DND-41 (cell line): ENCODE results near the gene DOCK8.

Experiments
- ATAC-seq: fragments of 200-7000 bp; cut with Tn5 transposase; 3 replicates; pipeline ENCODE4 v1.9.1; 2021; ENCODE audit warnings: low read depth; ENCODE audit not compliant: insufficient read depth
- DNase-seq: peaks from one replicate; pipeline ENCODE4 v3.0.0-alpha.2; 2020
- H2AFZ ChIP-seq: 2 replicates; pipeline ENCODE4 v1.6.0; 2012; ENCODE audit warnings: low read depth, low read length
- H3K27ac ChIP-seq: 2 replicates; pipeline ENCODE4 v1.5.1; 2012; ENCODE audit warnings: low read length, inconsistent platforms
- H3K27me3 ChIP-seq: fragments of 200-600 bp; sonication (generic); 2 replicates; pipeline ENCODE4 v1.6.0; 2012; ENCODE audit warnings: low read length, mild to moderate bottlenecking, inconsistent platforms; ENCODE audit not compliant: insufficient read depth, poor library complexity
- H3K36me3 ChIP-seq: 2 replicates; pipeline ENCODE4 v1.5.1; 2012; ENCODE audit warnings: low read length, inconsistent platforms; ENCODE audit not compliant: insufficient read depth
- H3K4me1 ChIP-seq: 2 replicates; pipeline ENCODE4 v1.5.1; 2012; ENCODE audit warnings: mild to moderate bottlenecking, low read length; ENCODE audit not compliant: insufficient read depth
- H3K4me2 ChIP-seq: 2 replicates; pipeline ENCODE4 v1.6.0; 2012; ENCODE audit warnings: mild to moderate bottlenecking, moderate library complexity, low read length, inconsistent platforms; ENCODE audit not compliant: insufficient read depth
- H3K4me3 ChIP-seq, 2 experiments: fragments of 200-600 bp in 1 of 2; shearing (Covaris generic) in 1 of 2; 2 replicates each; pipeline ENCODE4 v1.5.1; 2012 to 2016; ENCODE audit warnings: inconsistent platforms in 2 of 2, low read length in 2 of 2, mild to moderate bottlenecking in 2 of 2, low read depth in 1 of 2, moderate library complexity in 1 of 2
- H3K79me2 ChIP-seq: 2 replicates; pipeline ENCODE4 v1.6.0; 2012; ENCODE audit warnings: low read length, inconsistent platforms; ENCODE audit not compliant: insufficient read depth
- H3K9ac ChIP-seq: 2 replicates; pipeline ENCODE4 v1.6.0; 2012; ENCODE audit warnings: low read depth, mild to moderate bottlenecking, inconsistent platforms, low read length, moderate library complexity
- H3K9me3 ChIP-seq: 2 replicates; pipeline ENCODE4 v1.5.1; 2012; ENCODE audit warnings: low read length, moderate library complexity, mild to moderate bottlenecking, inconsistent platforms; ENCODE audit not compliant: insufficient read depth, severe bottlenecking
- H4K20me1 ChIP-seq: 2 replicates; pipeline ENCODE4 v1.6.0; 2012; ENCODE audit warnings: low read length; ENCODE audit not compliant: insufficient read depth
- CTCF ChIP-seq: IDR thresholded peaks from 2 replicates; pipeline ENCODE4 v1.5.1; 2012; ENCODE audit warnings: borderline replicate concordance, low read length, moderate library complexity, mild to moderate bottlenecking; ENCODE audit not compliant: poor library complexity, severe bottlenecking; ENCODE audit errors: extremely low read depth
- EZH2 ChIP-seq: IDR thresholded peaks from 3 replicates; pipeline ENCODE4 v1.6.1; 2012; ENCODE audit warnings: borderline replicate concordance, low read depth, mild to moderate bottlenecking, moderate library complexity, low read length, inconsistent platforms; ENCODE audit not compliant: severe bottlenecking

DOCK8 gene

GRCh38 chr9:446074-446699 is 231.5 kb downstream of the DOCK8 start:
- Histone ChIP-seq H4K20me1 (no peaks in the 10 kb centered on the region), H3K36me3 (peaks cover 85% of the 10 kb centered on the region), H3K9me3 (no peaks in the 10 kb centered on the region), H3K4me3 (no peak overlapping the region), H3K4me2 (no peak overlapping the region), H2AFZ (no peak overlapping the region), H3K79me2 (no peaks in the 10 kb centered on the region), H3K4me1 (no peaks in the 10 kb centered on the region), H3K27me3 (no peaks in the 10 kb centered on the region), H3K9ac (no peak overlapping the region), H3K27ac (no peak overlapping the region)
- TF ChIP-seq CTCF (no peak), EZH2 (no peak)
- ATAC-seq = no peak
- DNase-seq = no peak

- H3K4me3 ChIP-seq = no peak overlapping the region
- H2AFZ ChIP-seq = no peak overlapping the region
- ATAC-seq (peak; percentile 60), DNase-seq (no peak)
- H4K20me1 ChIP-seq = no peaks in the 10 kb centered on the region
- H3K27me3 ChIP-seq = no peaks in the 10 kb centered on the region
- no peaks in the 10 kb centered on the region for H3K9me3 ChIP-seq
- H3K79me2 ChIP-seq = no peaks in the 10 kb centered on the region
- no peak overlapping the region for H3K9ac ChIP-seq
- H3K27ac ChIP-seq = no peak overlapping the region
- TF ChIP-seq EZH2 (no peak), CTCF (no peak)
- H3K36me3 ChIP-seq = peaks cover 82% of the 10 kb centered on the region
- H3K4me1 ChIP-seq = no peaks in the 10 kb centered on the region
- H3K4me2 ChIP-seq = no peak overlapping the region
Measured at GRCh38 chr9:447230-448025, 232.8 kb downstream of the DOCK8 start.

- Histone ChIP-seq H3K9ac (no peak overlapping the region), H2AFZ (no peak overlapping the region), H3K4me3 (no peak overlapping the region), H4K20me1 (no peaks in the 10 kb centered on the region), H3K27ac (no peak overlapping the region), H3K79me2 (no peaks in the 10 kb centered on the region), H3K9me3 (no peaks in the 10 kb centered on the region), H3K36me3 (peaks cover 77% of the 10 kb centered on the region), H3K27me3 (no peaks in the 10 kb centered on the region), H3K4me1 (no peaks in the 10 kb centered on the region), H3K4me2 (no peak overlapping the region)
- ATAC-seq (no peak), DNase-seq (no peak)
- TF ChIP-seq CTCF (no peak), EZH2 (no peak)
Measured at GRCh38 chr9:450057-450456, 235.4 kb downstream of the DOCK8 start.
